SW 1271 (cell line): ENCODE results near the gene SLC22A23.

Experiments used
- DNase-seq, 2 experiments: peaks; one replicate each; lab custom pipeline; 2025; lab: John Stamatoyannopoulos, UW

SLC22A23 gene

GRCh38 chr6:3473773-3474172 lies 16.9 kb upstream of the SLC22A23 start:
- no peak for DNase-seq

- no peak for DNase-seq
Measured at GRCh38 chr6:3471711-3472110, 14.9 kb upstream of the SLC22A23 start.

- DNase-seq = no peak
Measured at GRCh38 chr6:3471286-3471685, 14.4 kb upstream of the SLC22A23 start.

- DNase-seq = no peak
Measured at GRCh38 chr6:3468585-3468984, 11.7 kb upstream of the SLC22A23 start.

GRCh38 chr6:3467996-3468395 lies 11.1 kb upstream of the SLC22A23 start:
- no peak for DNase-seq

- no peak for DNase-seq
Measured at GRCh38 chr6:3466488-3467219, 9.8 kb upstream of the SLC22A23 start.

GRCh38 chr6:3460253-3460652 lies 3.4 kb upstream of the SLC22A23 start:
- no peak for DNase-seq

- DNase-seq = no peak
Measured at GRCh38 chr6:3458706-3459421, 2.0 kb upstream of the SLC22A23 start.

- no peak for DNase-seq
Measured at GRCh38 chr6:3457710-3458602, 1.1 kb upstream of the SLC22A23 start.

GRCh38 chr6:3456395-3456897 lies 404 bp downstream of the SLC22A23 start:
- DNase-seq = no peak

- DNase-seq = no peak
Measured at GRCh38 chr6:3455569-3456394, 1.1 kb downstream of the SLC22A23 start.

- DNase-seq = no peak
Measured at GRCh38 chr6:3455147-3455568, 1.7 kb downstream of the SLC22A23 start.

- DNase-seq = no peak
Measured at GRCh38 chr6:3454273-3455010, 2.4 kb downstream of the SLC22A23 start.

GRCh38 chr6:3453413-3454272 lies 3.2 kb downstream of the SLC22A23 start:
- DNase-seq = no peak

GRCh38 chr6:3451498-3451897 lies 5.4 kb downstream of the SLC22A23 start:
- DNase-seq = no peak

GRCh38 chr6:3450888-3451287 lies 6.0 kb downstream of the SLC22A23 start:
- no peak for DNase-seq

GRCh38 chr6:3449750-3450305 lies 7.0 kb downstream of the SLC22A23 start:
- no peak for DNase-seq

GRCh38 chr6:3449321-3449720 lies 7.5 kb downstream of the SLC22A23 start:
- no peak for DNase-seq

GRCh38 chr6:3447005-3447404 lies 9.8 kb downstream of the SLC22A23 start:
- no peak for DNase-seq
